Activated CD8-positive, alpha-beta memory T cell treated with anti-CD3 and anti-CD28 coated beads for 48 hours (primary cell): ENCODE data around the gene ARSJ.

ENCODE experiments used
- DNase-seq, 3 experiments: peaks; one replicate each; pipeline ENCODE4 v3.0.0-alpha.2; 2020; ENCODE audit warnings: low read depth in 2 of 3, low spot score in 2 of 3

The ARSJ gene

DNA sequence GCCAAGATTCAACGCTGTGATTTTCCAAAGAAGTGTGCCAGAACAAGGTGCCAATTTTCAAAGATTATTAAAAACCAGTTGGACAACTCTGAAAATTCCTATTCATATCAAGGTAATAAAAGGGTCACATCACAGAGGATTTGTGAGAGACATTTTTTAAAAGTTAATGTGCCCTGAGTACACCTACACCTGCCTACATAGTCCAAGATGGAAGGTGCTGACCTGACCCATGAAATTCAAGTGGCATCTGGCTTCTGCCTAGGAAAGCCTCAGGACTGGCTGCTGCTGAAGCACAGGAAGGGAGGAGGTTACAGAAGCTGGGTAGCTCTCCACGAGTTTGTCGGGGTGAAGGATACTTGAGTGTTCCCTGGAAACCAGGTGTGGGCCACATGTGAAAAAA lies 11.4 kb upstream of the ARSJ start:
- no peak for DNase-seq

DNA sequence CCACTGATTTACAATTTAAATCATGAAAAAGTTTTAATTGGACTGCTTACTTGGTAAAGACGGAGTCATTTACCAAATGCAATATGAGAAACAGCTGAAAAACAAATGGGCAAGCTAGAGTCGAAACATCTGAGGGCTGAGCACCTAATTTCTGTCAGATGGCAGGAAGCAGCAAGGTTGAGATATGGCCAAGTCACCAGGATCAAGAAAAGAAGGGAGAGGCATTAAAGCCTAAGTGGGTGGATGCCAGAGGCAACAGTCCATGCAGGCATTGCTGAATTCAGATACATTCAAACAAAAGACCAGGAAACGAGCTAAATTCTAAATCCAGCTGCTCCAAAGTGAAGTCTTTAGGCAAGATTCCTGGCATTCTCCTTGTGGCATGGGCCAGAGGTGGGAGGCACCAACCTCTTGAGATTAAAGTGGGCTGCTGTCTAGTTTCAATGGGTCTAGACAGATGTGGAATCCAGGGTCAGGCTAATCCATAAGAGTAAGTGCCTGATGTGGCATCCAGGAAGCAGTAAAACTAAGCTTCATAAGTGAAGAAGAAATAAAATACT lies 8.0 kb upstream of the ARSJ start:
- DNase-seq, result no peak

DNA sequence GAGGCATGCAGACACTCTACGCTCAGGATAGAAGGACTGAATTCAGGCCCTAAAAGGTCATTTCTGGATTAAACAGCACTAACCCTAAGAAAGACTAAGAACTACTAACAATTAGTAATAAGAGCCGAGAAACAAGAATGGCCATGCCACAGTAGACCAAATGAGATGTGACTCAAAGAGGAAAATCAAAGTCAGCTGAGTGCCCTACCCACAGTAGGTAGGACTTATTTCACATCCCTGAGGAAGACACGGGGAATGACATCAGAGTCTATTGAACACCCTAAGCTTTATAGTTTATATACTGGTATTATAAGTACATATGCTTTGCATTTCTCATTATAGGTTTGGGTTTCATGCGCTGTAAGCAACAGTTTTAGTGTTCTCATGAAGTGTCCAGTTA lies 2.7 kb upstream of the ARSJ start:
- no peak for DNase-seq

DNA sequence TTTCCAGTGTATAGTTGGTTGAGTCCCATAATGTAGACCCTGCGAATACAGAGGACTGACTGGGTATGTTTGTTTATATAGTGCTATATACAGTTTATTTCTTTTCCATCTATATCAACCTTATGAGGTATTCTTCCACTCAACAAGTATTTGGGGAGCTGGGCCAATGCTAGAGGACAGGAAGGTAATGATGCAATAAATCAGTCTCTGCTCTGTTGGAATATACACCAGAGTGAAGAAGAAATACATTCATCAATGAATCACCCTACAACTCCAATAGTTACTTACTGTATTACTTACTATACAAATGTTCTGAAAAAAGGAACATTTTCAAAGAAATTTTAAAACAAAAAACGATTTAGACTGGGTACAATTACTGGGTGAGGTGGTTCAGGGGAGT lies 2.1 kb upstream of the ARSJ start:
- DNase-seq, result no peak

DNA sequence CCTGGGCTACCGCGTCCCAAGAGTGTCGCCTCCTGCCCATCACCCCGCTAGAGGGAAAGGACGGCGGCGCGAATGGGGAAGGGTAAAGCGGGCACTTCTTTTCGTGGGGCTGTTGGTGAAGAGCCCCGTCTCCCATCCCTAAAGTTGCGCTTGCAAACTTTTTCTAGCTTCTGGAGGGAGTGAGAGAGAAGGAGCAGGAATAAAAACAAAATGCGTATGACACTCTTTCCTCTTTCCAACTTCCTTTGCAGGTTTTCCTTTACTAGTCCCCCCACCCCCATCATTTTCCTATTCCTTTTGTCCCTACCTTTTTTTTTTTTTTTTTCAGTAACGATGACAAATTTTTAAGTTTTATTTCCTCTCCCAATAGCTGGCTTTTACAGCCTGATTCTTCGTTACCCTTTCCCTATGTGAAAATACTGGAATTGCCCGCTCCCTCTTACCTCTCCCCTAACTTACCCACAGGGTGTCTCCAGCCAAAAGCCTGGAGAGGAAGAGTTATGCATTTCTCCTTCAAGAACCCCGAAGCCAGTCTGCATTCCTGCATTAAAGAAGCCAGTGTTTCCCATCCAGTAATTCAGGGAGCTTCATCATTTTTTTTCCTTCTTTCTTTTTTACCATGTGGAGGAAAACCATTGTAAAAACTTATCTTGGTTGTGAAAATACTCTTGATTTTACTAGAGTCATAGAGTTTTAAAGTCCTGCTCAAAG lies 613 bp upstream of the ARSJ start:
- DNase-seq, result no peak

DNA sequence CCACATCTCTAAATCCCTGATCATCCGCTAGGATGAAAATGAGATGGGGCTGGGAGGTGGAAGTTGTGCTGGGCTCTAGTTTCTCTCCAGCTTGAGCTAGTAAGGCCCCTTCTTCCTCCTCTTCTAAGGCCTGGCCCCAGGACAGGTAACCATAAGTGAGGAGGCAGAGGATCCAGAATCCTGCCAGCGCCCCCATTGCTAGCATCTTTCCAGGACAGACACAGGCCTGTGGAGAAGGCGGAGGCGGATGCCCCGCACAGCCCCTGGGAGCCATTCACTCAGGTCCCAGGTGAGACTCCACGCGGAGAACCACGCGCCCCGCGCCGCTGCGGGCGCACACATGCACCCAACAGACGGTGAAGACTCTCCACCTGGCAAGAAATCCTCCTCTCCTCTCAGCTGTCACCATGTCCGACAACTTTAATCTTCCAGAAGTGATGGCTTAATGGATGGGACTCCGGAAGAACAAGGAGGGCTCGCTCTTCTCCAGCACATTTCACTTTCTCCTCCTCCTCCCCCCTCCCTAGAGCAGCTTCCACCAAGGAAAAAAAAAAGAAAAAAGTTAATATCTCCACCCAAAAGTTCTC lies 793 bp downstream of the ARSJ start:
- DNase-seq, result no peak

DNA sequence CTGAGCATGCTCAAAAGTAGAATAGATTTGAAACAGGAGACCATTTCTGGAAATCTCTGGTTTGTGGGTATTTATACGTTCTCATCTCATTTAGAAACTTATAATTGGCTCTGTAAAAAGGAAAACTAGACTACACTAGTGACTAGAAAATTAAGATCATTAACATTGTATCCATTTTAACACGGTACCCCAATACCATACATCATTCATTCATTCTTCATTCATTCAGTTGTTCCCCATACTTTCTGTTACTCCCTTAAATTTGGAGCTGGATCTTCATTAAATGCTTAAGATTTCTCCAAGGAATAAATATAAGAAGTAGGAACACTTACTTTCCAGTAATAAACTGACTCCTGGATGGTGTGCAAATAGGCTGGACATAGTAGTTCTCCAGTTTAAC lies 1.3 kb downstream of the ARSJ start:
- no peak for DNase-seq

DNA sequence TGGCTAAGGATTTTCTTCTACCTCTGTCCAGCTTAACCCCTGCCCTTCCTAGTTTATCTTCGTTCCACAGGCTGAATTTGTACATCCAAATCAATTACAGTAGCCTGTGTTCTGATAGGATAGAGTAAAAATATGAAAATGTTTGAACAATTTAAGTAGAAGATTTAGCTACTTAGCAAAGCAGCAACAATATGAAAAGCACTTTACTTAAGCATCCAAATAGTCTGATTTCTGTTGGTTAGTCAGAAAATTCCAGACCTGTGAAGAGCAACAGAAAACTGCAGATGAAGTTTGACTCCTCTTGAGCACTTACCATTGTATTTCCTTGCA lies 2.0 kb downstream of the ARSJ start:
- DNase-seq, result no peak

DNA sequence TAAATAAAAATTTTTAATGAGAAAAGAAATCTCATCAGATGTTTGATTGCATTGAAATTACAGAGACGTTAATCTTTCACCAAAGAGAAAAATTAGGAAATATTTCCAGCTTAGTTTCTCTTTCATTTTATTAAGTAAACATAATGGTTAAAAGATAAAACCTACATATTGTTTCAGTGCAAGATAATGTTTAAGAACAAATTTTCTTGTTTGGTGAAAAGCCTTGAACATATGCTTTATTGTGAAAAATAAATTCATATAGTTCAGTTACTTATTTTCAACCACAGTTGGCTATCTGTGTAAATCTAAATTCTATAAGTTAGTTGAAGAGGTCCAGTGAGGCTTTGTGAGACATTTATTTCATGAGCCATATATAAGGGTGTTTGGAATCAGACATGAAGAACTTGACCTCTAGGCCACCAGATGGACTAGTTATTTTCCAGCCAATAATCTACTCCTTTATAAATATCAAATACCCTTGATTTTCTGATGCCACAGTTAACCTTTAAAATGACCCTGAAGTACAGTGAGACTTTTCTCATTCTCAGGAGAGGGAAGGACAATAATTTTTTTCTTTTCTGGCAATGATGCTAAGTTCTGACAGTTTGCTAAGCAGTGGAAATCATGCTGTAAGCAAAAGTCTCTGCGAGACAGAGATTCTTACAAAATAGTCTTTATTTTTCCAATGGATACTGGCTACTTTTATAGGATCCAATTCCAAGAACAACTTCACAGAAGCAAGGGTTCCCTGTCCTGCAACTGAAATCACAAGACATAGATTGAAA lies 2.5 kb downstream of the ARSJ start:
- no peak for DNase-seq

DNA sequence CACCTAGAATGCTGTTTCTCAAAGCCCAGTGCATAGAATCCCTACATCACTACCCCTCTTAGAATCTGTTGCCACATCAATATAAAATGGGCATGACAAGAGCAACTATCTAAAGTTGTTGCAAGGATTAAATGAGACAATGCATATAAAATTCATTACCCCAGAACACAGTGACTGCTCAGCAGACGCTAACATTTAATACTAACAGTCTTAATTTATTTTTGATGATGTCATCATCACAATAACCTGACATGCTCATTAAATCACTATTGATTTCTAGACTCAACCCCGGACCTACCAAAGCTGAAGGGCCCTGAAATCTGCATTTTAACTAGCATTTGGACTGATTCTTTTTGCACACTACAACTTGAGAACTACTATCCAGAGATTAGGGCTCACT lies 3.9 kb downstream of the ARSJ start:
- DNase-seq, result no peak

DNA sequence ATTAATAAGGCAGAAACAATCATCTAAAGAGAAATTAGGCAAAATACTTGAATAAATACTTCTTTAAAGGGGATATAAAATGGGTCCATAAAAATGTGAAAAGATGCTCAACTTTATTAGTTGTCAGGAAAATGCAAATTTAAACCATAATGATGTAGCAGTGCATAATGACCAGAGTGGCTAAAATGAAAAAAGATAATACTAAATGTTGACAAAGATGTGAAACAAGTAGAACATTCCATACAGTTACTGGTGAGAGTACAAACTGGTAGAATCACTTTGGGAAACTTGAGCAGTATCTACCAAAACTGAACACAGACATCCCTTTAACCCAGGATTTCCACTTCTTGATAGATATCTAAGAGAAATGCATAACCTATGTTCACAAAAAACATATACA lies 5.0 kb downstream of the ARSJ start:
- no peak for DNase-seq

DNA sequence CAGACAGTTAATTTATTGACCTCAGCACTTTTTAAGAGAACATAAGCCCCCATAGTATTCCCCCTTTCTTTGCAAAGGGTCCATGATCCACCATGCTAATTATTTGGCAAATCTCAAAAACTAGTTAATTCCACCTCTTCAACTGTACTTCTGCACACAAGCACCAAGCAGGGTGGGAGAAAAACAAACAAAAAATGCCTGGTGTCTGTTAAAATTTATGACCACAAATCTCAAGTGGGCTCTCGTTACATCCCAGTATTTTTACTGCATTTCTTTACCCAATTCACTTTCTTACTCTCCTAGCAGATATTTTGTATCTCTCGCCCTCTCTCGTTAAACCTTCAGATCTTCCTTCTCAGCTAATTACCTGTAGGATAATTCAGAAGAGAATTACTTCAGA lies 6.1 kb downstream of the ARSJ start:
- DNase-seq, result no peak

DNA sequence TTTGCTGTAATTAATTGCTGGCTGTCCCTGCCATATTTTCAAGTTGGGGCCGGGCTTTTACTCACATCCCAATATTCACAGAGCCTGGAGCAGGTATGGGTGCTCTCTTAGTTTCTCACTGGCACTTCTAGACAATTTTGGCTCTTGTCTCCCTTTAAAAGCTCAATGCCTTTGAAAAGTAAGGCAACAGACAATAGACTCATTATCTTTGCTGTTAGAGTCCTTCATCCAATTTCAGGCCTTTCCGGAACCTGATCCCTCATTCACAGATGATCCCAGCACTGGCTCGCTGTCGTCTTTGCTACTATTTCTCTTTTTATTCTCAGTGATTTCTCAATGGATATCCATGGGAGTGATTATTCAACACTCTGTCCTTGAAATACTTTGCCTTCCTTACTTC lies 6.7 kb downstream of the ARSJ start:
- no peak for DNase-seq

DNA sequence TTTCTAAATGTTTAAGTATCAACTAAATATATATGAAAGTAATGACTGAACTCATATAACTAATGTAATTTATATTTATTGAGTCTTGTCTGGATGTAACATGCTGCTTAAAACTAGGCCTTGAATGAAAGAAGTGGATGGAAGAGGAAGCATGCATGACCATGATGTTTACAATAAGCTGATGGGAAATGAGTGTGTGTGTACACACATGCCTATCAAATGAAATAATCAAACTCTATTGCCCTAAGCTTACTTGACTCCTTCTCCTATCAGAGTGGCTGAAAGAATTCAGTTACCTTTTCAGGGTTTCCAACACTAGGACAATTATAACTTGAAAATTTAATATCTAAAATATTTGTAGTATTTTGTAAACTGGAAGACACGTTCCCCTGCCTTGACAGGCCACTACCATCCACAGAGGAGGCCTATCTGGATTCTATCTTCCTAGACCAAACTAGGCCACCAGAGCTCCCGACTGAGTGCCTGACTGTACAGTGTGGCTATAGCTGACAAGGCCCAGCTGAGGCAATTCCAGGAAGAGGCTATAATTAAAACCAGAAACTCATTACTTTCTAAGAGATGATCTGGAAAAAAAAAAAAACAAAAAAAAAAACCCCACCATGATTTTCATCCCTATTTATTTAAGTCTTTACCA lies 7.6 kb downstream of the ARSJ start:
- DNase-seq, result no peak

DNA sequence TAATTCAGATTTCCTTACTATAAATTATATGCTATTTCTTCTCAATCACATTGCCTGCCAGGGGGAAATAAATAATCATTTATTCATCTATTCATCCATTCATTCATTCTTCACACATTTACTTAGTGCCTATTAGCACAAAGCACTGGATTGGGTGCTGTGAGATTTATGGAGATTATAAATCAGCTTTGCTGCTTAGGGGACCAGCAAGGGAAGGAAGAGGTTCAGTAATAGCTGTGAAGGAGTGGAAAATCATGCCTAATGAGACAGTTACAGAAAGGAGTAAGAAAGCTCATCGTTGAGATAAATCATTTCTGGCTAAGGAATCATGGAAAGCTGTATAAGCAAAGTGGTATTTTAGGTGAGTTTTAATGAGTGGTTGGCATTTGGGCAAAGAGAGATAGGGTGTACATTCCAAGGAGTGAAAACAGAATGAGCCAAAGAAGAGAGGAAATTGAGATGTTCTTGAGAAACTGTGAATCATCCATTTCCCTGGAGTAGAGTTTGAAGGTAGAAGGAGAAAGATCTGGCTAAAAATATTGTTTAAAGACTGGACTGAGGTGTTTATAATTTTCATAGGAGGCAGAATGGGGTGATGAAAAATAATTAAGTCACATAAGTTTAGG lies 9.6 kb downstream of the ARSJ start:
- no peak for DNase-seq

DNA sequence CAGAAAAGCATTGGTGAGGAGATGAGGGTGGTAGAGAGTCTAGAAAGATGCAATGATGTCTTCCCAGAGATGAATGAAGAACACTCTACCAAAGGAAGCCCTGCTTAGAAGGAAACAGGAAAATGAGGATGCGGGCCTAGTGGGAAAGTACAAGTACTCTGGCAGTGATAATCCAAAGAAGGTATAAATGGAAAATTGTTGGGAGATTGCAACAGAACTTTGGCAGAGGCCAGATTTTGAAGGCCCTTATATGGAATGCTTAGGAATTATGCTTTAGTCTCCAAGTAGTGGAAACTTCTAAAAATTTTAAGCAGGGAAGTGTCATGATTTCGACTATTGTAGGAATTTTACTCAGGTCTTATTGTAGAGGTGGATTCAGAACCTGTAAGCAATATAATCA lies 11.0 kb downstream of the ARSJ start:
- DNase-seq, result no peak

DNA sequence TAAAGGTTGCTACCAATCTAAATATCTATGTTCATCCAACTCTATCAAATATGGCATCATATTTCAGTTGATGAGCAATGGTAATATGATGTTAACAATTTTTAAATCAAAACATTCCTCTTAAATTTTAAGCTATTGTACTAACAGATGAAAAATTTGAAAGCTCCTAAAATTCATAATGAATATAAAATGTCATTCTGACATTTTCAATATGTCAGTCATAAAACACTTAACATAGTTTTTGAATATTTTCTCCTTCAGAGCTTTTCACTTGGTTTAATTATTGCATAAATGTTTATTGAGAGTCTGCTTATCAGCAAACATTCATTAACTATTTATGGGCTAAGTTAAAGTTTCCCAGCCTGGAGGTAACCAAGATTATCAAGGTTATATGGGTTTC lies 11.8 kb downstream of the ARSJ start:
- DNase-seq, result no peak

DNA sequence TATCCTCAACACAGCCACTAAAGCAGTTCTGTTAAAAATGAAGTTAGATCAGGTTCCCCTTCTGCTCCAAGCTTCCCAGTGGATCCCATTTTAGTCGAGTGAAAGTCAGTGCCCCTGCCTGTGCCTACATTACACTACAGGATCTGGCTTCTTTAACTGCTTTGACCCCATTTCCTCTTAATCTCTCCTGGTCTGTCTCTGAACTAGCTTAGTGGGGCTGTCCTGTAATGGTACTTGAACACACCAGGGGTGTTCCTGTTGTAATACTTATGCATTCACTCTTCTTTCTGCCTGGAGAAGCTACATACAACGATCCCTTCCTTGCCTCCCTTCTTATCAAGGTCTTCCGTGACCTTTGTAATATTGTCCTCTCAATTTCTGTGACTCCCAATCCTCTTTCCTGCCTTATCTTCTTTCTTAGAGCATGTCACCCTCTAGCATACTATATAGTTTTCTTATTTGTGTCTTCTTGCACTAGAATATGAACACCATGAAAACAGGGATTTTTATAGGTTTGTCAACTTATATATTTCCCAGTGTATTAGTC lies 16.7 kb downstream of the ARSJ start:
- no peak for DNase-seq

DNA sequence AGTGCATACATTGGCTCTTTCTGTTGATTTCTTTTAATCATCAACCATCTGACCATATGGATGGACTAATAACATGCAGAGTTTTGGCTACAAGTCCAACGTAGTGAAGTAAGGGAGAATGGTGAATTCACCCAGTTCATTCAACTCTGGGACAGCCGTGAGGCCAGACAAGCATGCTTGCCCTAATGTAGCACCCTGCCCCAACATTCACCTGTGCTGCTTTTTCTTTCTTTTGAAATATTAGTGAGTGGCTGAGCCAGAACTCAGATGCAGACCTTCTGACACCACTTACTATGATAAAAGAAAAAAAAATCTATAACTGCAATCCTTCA lies 17.5 kb downstream of the ARSJ start:
- no peak for DNase-seq

DNA sequence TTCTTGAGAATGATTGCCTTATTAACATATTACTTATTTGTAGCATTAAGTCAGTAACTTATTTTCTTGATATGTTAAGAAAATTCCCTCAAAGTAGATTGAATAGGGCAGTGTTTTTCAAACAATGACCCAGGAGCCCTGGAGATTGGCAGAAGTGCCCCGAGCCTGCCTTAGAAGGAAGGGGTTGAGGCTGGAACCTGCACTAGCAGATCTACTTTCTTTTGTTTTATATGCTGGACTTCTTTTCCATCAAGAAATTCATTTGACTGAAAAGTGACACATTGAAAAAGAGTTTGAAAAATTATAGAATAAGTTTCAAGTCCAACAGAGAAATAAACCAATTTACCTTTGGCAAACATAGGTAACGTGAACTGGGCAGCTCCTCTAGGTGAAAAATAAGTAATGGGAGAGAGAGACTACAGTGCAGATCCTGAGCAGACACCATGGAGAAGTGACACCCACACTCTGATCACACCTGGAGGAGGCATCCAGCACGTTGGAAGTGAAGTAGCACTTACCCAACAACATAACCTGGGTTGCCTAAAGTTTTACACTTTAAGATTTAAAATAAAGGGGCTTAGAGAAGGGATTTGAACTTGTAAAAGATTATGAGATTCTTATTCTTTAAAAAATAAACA lies 18.6 kb downstream of the ARSJ start:
- DNase-seq, result no peak

DNA sequence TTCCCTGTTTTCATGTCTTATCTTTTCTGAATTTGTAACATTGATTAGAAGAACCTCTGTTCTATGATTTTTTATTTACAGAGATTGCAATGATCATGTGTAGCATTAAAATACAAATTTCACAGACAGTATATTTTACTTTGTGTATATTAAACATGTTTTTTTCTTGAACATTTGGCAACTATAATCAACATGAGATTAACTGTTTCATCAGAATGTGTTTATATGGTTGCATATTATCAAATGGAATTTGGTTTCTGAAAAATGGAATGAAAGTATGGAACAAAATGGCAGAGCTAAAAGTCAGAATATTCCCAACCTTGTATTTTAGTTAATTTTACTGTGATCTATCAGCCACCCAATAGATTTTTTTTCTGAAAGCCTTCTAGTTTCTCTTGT lies 19.9 kb downstream of the ARSJ start:
- DNase-seq, result no peak
